HG02938 (cell line): ENCODE data around the gene ANKLE1.
"Not testable (repeated sequence)": the region's sequence is repeated elsewhere in the genome, so short reads cannot be mapped to it uniquely, and the experiment has no call there.

Experiments used
- ATAC-seq: cut with Tn5 transposase; IDR thresholded peaks from one replicate; pipeline ENCODE4 v1.9.1; 2021; ENCODE audit warnings: mild to moderate bottlenecking, moderate library complexity; ENCODE audit not compliant: unreplicated experiment

The ANKLE1 gene

DNA sequence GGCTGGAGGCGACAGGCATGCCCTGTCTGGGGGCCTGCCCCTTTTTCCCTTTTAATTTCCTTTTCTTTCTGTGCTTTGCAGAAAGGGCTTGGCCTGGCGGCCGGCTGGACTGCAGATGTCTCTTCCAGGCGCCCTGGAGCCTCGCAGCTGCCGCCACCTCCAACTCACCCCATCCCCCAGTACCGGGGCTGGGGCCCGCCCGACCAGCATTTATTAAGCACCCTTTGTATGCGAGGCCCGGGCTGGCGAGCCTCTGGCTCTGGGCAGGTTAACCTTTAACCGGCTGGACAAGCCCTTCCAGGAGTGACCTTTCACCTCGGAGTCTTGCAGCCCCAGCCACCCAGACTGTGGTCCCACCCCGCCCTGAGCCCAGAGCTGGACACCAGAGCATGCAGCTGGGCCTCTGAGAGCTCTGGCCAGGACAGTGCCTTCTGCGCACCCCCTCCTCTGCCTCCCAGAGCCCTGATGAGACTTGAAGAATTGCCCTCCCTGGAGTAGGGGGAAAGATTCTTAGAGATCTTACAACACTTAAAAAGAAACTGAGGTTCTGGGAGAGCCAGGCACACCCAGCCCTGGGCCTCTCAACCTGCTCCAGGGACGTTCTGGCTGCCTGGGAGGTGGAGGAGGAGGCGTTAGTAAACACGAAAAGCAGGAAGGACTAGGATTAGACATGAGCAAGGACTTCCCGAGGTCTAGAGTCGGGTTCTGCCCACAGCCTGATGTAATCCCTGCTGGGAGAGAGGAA is 34.8 kb upstream of the ANKLE1 start:
- no peak for ATAC-seq

DNA sequence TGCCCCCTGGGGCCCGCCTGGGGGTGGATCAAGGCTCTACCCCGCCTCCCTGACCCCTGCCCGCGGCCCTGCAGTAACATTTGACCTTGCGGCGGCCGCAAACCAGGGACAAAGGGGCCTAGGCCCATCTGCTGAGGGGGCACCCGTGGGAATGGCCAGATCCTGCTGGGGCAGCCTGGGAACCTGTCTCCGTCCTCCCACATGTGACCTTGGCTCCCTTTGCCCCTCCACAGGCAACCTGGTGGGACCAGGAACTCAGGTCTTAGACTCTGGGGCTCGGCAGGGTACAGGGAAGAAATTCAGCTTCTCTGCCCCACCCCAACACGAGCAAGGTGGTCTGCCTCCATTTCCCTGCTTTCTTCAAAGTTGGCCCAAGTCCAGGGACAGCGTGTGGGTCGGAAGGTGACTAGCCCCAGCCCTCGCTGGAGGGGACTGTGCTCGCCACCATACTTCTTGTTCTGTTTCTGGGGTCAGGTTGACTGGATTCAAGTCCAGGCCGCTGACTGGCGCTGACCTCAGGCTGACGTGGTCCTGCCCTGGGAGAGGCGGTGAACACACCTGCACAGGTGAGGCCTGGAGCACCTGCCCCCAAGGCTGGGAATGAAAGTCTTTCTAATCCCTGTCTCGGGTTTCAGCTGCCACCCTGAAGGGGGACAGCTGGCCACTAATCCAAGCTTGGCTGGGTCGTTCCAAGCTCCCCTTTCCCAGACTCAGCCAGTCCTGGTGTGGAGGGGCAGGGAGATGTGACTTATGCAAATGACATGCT is 33.5 kb upstream of the ANKLE1 start:
- ATAC-seq: no peak

DNA sequence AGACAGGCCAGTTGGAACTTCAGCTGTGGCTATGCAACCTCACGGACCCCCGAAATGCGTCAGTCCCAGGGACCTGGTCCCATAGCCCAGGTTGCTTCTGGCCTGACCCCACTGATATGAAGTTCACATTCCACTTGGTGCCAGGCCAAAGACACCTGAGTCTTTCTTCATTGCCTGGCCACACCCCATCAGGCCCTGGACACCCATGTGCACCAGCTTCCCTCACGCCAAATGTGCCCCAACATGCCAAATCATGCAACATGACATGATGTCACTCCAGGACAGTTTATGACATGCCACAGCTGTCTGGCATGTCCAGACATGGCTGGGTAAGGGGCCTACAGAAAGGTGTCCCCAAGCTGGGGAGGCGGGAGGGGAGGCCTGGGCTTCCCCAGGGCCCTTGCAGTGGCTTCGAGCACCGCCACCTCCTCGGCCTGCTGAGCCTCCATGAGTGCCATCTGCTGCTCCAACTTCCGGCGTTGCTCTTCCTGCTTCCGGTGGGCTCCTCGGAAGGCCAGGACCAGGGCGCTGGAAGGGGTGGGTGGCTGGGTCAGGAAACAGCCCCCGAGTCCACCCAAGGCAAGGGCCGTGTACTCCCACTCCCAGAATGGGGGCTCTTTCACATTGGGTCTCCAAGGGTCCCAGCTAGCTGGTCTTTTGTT is 31.7 kb upstream of the ANKLE1 start:
- no peak for ATAC-seq

DNA sequence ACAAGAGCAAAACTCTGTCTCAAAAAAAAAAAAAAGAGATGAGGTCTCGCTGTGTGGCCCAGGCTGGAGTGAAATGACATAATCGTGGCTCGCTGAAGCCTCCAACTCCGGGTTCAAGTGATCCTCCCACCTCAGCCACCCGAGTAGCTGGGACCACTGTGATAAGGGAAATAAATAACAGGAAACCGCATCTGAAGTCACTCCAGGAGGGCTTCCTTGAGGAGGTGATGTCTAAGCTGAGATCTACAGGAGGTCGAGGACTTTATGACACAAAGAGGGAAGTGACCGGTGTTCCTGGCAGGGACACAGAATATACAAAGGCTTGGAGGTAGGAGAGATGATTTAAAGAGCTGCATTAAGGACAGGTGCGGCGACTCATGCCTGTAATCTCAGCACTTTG is 27.1 kb upstream of the ANKLE1 start:
- ATAC-seq: no peak

DNA sequence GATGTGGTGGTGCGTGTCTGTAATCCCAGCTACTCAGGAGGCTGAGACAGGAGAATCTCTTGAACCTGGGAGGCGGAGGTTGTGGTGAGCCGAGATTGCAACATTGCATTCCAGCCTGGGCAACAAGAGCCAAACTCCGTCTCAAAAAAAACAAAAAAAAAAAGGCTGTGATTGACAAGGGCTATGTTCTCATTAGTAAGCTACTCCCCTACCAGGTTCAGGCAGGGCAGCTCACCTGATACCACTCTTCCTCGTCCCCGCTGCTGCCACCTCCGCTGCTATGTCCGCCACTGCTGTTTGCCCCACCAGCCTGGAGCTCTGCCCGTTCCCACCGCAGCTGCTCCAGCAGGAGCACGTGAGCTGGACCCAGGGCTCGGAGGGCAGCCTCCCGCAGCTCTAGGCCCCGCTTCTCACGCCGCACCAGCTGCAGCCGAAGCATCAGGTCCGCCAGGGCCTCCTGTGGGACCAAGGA is 26.5 kb upstream of the ANKLE1 start:
- no peak for ATAC-seq

DNA sequence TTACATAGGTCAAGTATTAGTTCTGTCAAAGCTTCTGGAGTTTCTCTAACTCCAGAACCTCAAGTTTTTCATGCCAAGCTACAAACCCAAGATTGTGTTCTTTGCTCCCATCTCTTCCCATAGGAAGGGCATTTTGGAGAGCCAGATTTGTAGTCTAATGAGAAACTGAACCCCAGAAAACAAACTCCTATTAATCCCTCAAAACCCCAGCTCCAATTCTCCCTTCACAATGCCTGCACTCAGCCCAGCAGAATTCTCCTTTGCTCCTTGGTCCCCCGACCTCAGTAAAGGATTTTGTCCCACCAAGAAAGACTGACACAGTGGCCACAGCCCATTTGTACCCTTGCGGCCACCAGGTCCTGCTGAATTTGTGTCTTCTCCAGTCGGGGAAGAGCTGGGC is 25.6 kb upstream of the ANKLE1 start:
- ATAC-seq: no peak

DNA sequence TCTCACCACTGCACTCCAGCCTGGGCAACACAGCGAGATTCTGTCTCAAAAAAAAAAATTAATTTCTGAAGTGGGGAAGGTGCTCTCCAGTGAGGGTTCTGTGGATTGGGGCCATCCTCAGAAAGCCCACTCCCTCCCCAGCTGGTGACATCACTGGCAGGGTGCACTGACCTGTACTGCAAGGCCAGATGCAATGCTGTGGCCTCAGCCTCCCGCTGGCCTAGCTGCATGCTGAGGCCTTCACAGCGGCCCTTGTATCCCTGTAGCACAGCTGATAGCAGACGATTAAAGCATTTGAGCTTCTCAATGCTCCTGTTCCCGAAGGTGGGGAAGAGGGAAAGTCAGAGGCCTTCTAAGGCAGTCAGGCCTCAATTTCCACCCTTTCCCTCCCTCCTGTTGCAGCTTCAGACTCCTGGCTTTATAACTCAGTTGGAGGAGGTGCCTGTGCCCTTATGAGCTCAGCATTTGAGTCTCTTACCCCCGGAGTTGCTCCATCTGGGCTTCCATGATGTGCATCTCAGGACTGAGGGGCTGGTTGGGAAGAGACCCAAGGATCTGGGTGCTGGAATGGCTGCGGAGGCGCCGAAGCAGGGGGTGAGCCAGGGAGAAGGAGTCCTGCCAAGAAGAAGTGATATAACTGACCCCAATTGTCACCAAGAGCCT is 22.5 kb upstream of the ANKLE1 start:
- no peak for ATAC-seq

DNA sequence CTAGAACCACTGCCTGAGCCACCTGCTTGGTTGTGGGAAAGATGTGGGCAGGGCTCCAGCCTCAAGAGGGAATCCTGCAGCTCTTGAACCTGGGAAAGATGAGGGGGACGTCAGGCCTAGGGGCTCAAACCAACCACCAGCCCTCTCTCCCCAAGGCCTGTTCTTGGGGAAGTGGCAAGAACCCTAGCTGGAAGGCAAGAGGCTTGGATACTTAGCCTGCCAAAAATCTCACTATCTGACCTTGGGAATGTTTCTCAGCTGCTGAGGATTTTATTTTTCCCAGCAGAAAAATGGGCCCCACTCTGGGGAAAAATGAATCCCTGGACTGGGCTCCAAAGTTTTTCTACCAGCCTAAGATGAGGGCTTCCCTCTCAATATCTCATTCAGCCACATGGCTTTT is 21.8 kb upstream of the ANKLE1 start:
- no peak for ATAC-seq

DNA sequence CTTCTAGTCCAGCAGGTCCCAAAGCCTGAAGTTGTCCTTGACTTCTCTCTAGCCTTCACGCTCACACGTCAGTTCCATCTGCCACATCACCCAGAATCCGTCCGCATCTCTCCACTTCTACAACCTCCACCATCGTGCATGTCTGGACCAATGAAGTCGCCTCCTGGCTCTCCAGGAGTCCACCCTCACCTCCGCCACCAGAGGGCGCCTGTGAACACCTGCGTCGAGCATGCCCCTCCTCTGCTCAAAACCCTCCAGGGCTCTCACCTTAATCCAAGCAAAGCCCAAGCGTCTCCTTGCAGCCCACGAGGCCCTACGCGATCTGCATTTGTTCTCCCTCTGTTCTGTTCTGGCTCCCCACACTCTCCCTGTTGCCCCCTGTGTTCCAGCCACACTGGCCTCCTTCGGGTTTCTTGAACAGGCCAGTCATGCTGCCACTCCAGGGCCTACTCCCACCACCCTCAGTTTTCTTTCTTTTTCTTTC is 20.8 kb upstream of the ANKLE1 start:
- peak; percentile 75 for ATAC-seq

DNA sequence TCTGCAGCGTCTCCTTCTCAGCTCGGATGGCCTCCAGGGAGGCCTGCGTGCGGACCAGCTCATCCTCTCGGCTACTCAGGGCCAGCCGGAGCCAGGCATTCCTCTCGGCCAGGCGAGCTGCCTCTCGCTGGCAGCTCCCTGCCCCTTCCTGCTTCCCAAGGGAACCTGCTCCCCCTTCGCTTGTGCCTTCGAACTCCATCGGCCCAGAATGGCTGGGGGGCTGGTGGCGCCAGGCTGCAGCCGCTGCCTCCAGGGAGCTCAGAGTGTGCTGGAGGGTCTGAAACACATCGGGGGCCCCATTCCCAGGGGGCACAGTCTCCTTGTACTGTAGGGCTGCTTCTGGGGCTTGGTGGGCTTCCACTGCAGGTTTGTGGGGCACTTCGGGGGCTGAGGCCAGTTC is 19.1 kb upstream of the ANKLE1 start:
- no peak for ATAC-seq

DNA sequence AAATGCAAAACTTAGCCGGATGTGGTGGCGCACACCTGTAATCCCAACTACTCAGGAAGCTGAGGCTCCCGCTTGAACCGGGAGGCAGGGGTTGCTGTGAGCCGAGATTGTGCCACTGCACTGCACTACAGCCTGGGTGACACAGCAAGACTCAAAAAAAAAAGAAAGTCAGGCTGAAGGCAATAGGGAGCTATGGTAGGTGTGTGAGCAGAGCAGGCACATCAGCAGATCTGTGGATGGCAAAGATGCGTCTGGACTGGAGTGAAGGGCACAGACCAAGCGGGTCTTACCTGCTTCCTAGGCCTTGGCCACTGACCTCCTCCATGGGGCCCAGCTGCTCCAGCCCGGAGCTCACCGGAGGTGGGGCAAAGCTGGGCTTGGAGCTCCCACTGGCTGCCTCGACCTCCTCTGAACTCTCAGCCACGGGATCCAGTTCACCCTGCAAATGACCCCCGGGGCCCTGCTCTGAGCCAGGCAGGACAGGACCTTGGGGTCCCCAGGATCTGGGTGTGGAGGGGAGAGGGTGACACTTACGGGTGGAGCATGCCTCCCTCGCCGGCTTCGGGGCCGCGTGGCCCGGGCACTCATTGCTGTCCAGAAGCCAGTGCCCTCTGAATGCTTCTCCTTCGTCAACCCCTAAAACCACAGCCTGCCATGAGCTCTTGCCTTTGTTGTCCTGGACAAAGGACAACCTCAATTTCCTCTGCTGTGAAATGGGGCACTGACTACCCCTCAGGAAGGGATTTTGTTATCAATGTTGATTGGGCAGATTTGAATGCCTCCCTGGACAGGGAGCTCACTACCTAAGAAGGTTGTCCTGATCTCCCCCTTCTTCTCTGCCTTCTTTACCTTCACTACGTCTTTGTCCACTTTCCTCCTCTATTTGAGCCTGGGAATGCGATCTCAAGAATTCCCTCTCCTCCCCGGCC is 17.7 kb upstream of the ANKLE1 start:
- no peak for ATAC-seq

DNA sequence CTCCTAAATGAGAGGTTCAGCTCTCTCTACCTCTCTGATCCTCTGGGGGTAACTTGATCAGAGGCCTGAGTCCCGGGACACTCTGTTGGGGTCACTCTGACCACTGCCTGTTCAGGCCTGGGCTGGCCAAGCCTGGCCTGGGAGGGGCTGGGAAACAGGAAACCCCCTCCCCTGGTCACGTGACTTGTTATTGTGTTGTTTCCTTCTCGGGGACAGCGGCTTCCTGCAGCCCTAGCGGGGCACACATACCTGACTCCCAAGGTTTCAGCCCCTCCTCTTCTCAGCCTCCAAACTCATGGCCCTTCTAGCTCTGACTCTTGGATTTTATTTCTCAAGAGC is 17.1 kb upstream of the ANKLE1 start, which contains the start of gene USHBP1:
TSS of gene USHBP1 (minus strand) at position 105 of the 339 bp plus-strand sequence. CDS start 446 bp downstream, outside the sequence.
- ATAC-seq: no peak

DNA sequence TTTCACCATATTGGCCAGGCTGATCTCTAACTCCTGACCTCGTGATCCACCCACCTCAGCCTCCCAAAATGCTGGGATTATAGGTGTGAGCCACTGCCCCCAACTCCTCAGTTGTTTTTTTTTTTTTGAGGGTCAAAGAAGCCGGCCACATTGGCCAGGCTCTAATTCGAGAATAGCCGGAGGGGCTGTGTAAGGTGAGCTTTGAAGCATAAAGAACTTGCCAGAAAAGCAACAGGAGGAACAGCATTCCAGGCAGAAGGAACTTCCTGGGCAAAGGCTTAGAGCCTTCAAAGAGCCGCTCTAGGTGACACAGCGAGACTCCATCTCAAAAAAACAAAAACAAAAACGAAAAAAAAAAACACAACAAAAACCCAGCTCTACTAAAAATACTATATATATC is 15.7 kb upstream of the ANKLE1 start:
- no peak for ATAC-seq

DNA sequence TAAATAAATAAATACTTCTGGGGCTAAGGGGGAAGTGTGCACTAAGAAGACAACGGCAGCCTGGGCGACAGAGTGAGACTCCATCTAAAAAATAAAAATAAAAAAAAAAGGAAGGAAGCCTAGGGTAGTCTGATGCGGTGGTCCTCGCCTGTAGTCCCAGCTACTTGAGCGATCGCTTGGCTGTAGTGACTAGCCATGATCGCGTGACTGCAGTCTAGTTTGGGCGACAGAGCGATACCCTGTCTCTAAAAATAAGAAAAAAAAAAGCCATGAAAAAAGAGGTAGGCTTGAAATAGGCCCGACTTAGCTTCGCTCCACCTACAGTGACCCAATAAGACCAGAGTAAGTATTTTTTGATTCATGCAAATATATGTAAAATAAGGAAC is 15.1 kb upstream of the ANKLE1 start:
- peak; percentile 16 for ATAC-seq

DNA sequence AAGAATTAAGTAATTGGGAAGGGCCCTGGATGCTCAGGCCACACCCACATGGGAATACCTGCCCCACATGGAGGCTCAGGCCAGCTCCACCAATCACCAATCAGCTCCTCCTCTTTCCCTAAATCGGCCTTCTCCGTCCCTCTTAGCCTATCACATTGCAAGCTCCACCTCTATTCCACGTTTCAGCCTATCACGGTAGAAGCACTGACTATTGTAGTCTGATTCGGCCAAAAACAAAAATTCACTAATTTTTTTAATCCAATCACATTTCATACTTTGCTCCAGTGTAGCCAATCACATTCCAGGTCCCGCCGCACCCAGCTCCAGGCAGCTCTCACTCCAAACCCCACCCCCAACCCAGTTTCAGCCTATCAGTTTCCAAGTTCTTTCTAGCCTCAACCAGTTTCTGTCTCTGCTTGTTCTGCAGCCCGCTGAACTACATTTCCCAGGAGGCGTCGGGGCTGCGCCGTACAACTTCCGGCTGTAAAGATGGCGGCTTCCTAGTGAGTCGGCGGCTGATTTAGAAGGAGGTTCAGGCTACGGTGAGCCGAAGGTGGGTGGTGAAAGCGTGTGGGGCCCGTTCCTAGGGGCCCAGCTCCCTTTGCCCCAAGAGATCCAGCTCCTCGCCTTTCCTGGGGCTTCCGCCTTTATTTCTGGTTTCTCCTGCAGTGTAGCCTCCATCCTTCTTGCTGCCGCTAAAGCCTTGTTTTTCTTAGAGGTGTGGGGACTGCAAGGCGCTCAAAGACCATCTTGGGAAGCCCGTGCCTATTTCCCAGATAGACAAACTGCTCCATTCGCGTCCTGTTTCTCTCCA is 14.5 kb upstream of the ANKLE1 start, which contains the start of gene BABAM1:
TSS of gene BABAM1 (plus strand) at position 469 of the 814 bp plus-strand sequence. CDS start 1,364 bp downstream, outside the sequence.
- ATAC-seq: peak; percentile 89

DNA sequence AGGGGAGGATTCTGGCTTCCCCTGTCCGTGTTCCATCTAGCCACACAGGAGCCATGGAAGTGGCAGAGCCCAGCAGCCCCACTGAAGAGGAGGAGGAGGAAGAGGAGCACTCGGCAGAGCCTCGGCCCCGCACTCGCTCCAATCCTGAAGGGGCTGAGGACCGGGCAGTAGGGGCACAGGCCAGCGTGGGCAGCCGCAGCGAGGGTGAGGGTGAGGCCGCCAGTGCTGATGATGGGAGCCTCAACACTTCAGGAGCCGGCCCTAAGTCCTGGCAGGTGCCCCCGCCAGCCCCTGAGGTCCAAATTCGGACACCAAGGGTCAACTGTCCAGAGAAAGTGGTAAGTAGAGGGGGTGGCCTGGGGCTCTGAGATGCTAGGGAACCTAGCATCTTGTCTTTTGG is 12.9 kb upstream of the ANKLE1 start:
- ATAC-seq: no peak

DNA sequence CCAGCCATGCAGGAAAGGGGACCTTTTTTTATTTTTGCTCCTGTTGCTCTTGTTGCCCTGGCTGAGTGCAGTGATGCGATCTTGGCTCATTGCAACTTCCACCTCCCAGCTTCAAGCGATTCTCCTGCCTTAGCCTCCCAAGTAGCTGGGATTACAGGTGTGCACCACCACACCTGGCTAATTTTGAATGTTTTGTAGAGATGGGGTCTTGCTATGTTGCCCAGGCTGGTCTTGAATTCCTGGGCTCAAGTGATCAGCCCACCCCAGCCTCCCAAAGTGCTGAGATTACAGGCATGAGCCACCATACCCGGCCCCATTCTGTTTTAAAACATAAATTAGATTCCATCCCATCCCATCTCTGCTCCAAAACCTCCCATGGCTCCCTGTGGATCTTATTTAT is 6.8 kb upstream of the ANKLE1 start:
- ATAC-seq: not testable (repeated sequence)

DNA sequence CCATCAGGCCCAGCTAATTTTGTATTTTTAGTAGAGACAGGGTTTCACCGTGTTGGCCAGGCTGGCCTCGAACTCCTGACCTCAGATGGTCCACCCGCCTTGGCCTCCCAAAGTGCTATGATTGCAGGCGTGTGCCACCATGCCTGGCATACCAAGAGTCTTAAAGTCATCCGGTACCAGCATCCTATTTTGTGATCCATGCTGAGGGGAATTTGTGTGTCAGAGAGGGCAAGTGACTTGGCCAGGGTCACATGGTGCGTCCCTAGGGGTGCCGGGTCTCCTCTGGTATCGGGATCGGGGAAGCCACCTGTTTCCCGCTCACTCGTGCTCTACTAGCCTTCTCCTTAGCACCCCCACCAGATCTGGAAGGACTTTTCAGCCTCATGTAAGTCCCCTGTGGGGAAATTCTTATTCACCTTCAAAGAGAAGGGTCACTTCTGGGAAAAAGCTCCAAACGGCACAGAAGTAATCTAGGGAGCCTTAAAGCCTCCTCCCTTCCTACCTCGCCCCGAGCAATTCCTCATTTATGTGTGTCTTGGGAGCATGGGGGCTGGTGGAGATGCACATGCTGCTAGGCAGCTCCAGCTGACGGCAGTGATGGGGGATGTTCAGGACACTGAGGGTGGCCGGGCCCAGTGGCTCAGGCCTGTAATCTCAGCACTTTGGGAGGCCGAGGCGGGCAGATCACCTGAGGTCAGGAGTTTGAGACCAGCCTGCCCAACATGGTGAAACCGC is 6.1 kb upstream of the ANKLE1 start:
- ATAC-seq: no peak
